Esophagus squamous epithelium (tissue), 4 donors: ENCODE data around the gene MAPKAP1.

ENCODE experiments used
- CTCF ChIP-seq, 6 experiments: fragments of 450-650 bp in 4 of 6; fragments of 200-600 bp in 2 of 6; sonication (generic) in 2 of 6; IDR thresholded peaks; one replicate each; pipeline ENCODE4 v1.5.1; 2016 to 2019; ENCODE audit warnings: antibody characterized with exemption in 6 of 6, mild to moderate bottlenecking in 4 of 6, moderate library complexity in 4 of 6
- POLR2A ChIP-seq, 4 donors: fragments of 450-650 bp; IDR thresholded peaks; one replicate each; pipeline ENCODE4 v1.6.1; 2017; ENCODE audit warnings: antibody characterized with exemption in 4 of 4, mild to moderate bottlenecking in 4 of 4, moderate library complexity in 3 of 4

GRCh38 chr9:125653325-125653724 lies 53.7 kb downstream of the MAPKAP1 start:
- no peak for TF ChIP-seq CTCF (IDR thresholded peaks at IDR 0.05)
- TF ChIP-seq POLR2A (IDR thresholded peaks at IDR 0.05): no peak
